GM06990 (cell line): ENCODE measurements around the gene CLGN.

ENCODE experiments used
- DNase-seq: peaks from one replicate; pipeline ENCODE4 v3.0.0-alpha.2; 2011; ENCODE audit not compliant: insufficient read length; ENCODE audit errors: extremely low read depth
- H3K27me3 ChIP-seq: replicated peaks from 2 replicates; pipeline ENCODE4 v1.6.0; 2011; ENCODE audit warnings: low read length; ENCODE audit not compliant: control insufficient read depth, insufficient read depth
- H3K36me3 ChIP-seq: 2 replicates; pipeline ENCODE4 v1.5.1; 2011; ENCODE audit warnings: low read length; ENCODE audit not compliant: control insufficient read depth, insufficient read depth
- H3K4me3 ChIP-seq: replicated peaks from 2 replicates; pipeline ENCODE4 v1.5.1; 2011; ENCODE audit warnings: low read depth, mild to moderate bottlenecking, control low read depth, low read length
- CTCF ChIP-seq: IDR thresholded peaks from 2 replicates; pipeline ENCODE4 v1.5.1; 2011; ENCODE audit warnings: low read length, control low read depth, mild to moderate bottlenecking, inconsistent platforms; ENCODE audit not compliant: insufficient read depth, poor library complexity, severe bottlenecking

The CLGN gene

GRCh38 chr4:140344101-140344500 is 83.3 kb downstream of the CLGN start:
- Histone ChIP-seq H3K36me3 (no peaks in the 10 kb centered on the region), H3K4me3 (no peak overlapping the region), H3K27me3 (no peaks in the 10 kb centered on the region)
- DNase-seq = no peak
- TF ChIP-seq CTCF = no peak

GRCh38 chr4:140343303-140343702 is 84.1 kb downstream of the CLGN start:
- H3K36me3 ChIP-seq = no peaks in the 10 kb centered on the region
- no peak for DNase-seq
- no peak overlapping the region for H3K4me3 ChIP-seq
- TF ChIP-seq CTCF = no peak
- no peaks in the 10 kb centered on the region for H3K27me3 ChIP-seq

GRCh38 chr4:140342620-140343019 is 84.8 kb downstream of the CLGN start:
- DNase-seq = no peak
- Histone ChIP-seq H3K36me3 (no peaks in the 10 kb centered on the region), H3K4me3 (no peak overlapping the region), H3K27me3 (no peaks in the 10 kb centered on the region)
- no peak for TF ChIP-seq CTCF
